Upper lobe of right lung (tissue), 1 donor: ENCODE results near the gene DOK6. TPM values are rescaled to one million over a fixed set of nuclear protein-coding genes. Genes with fewer than 3 reads are reported as not detected.
A peak's percentile ranks its signal among the peaks of the same experiment; 100 is the strongest.

Experiments
- ATAC-seq: fragments of 200-7000 bp; cut with Tn5 transposase; one replicate; pipeline ENCODE4 v1.9.1; 2020; ENCODE audit warnings: mild to moderate bottlenecking, moderate library complexity
- DNase-seq: peaks from one replicate; pipeline ENCODE4 v3.0.0-alpha.2; 2020
- H3K27ac ChIP-seq: fragments of 200-600 bp; one replicate; pipeline ENCODE4 v1.8.0; 2022
- H3K27me3 ChIP-seq: fragments of 200-600 bp; one replicate; pipeline ENCODE4 v1.8.0; 2022; ENCODE audit warnings: mild to moderate bottlenecking
- H3K36me3 ChIP-seq: fragments of 200-600 bp; one replicate; pipeline ENCODE4 v1.8.0; 2022
- H3K4me1 ChIP-seq: fragments of 200-600 bp; one replicate; pipeline ENCODE4 v1.8.0; 2022
- H3K4me3 ChIP-seq: fragments of 200-600 bp; one replicate; pipeline ENCODE4 v1.8.0; 2022; ENCODE audit warnings: mild to moderate bottlenecking
- H3K9me3 ChIP-seq: fragments of 200-600 bp; one replicate; pipeline ENCODE4 v1.8.0; 2022
- CTCF ChIP-seq: fragments of 200-600 bp; IDR thresholded peaks from one replicate; pipeline ENCODE4 v1.8.0; 2022; ENCODE audit warnings: antibody characterized with exemption
- intact Hi-C: fragments of 100-400 bp; cut with DNase I; formaldehyde crosslinking; loops from one replicate; pipeline ENCODE4 v1.11.0; 2022
- total RNA-seq: library from RNA; stranded (reverse); fragmentation: NEBNext Ultra II Directional; extraction: Animal tissue kit (Norgen Biotek cat#: 25700); gene quantifications from one replicate; pipeline ENCODE4 v1.2.1, GENCODE V29; 2021
- donor health status: DM: no; HTN: yes; CAD: no; lungs with severe emphysema.

The DOK6 gene
- total RNA-seq, 1 donor from 2014 or later, result 5.9 TPM

GRCh38 chr18:69401972-69402532 is 1.4 kb downstream of the DOK6 start:
- Histone ChIP-seq H3K4me3 (peak overlapping the region; percentile 53), H3K27me3 (peaks cover 16% of the 10 kb centered on the region), H3K9me3 (no peaks in the 10 kb centered on the region), H3K27ac (no peak overlapping the region), H3K4me1 (no peaks in the 10 kb centered on the region), H3K36me3 (no peaks in the 10 kb centered on the region)
- no peak for TF ChIP-seq CTCF
- ATAC-seq (peak; percentile 47), DNase-seq (no peak)
- intact Hi-C loops, result no loop called here

- TF ChIP-seq CTCF, result no peak
- Histone ChIP-seq H3K27me3 (peaks cover 16% of the 10 kb centered on the region), H3K36me3 (no peaks in the 10 kb centered on the region), H3K4me1 (no peaks in the 10 kb centered on the region), H3K4me3 (peak overlapping the region; percentile 53), H3K9me3 (no peaks in the 10 kb centered on the region), H3K27ac (no peak overlapping the region)
- ATAC-seq (no peak), DNase-seq (no peak)
- intact Hi-C loops, result no loop called here
Measured at GRCh38 chr18:69402533-69402989, 1.9 kb downstream of the DOK6 start.

GRCh38 chr18:69408522-69408921 is 7.8 kb downstream of the DOK6 start:
- intact Hi-C loops, result no loop called here
- Histone ChIP-seq H3K4me1 (no peaks in the 10 kb centered on the region), H3K9me3 (no peaks in the 10 kb centered on the region), H3K27me3 (no peaks in the 10 kb centered on the region), H3K36me3 (no peaks in the 10 kb centered on the region), H3K4me3 (no peak overlapping the region), H3K27ac (no peak overlapping the region)
- no peak for ATAC-seq
- DNase-seq, result no peak
- TF ChIP-seq CTCF, result no peak

- Histone ChIP-seq H3K27me3 (no peaks in the 10 kb centered on the region), H3K4me3 (no peak overlapping the region), H3K36me3 (no peaks in the 10 kb centered on the region), H3K9me3 (no peaks in the 10 kb centered on the region), H3K27ac (no peak overlapping the region), H3K4me1 (no peaks in the 10 kb centered on the region)
- DNase-seq (no peak), ATAC-seq (no peak)
- intact Hi-C loops, result no loop called here
- TF ChIP-seq CTCF, result no peak
Measured at GRCh38 chr18:69411199-69411598, 10.5 kb downstream of the DOK6 start.

- no peaks in the 10 kb centered on the region for H3K9me3 ChIP-seq
- no peak for TF ChIP-seq CTCF
- intact Hi-C loops, result no loop called here
Measured at GRCh38 chr18:69414184-69414583, 13.5 kb downstream of the DOK6 start.

GRCh38 chr18:69432847-69433246 is 32.2 kb downstream of the DOK6 start:
- DNase-seq (no peak), ATAC-seq (no peak)
- intact Hi-C loops, result no loop called here
- Histone ChIP-seq H3K4me3 (no peak overlapping the region), H3K36me3 (no peaks in the 10 kb centered on the region), H3K4me1 (no peaks in the 10 kb centered on the region), H3K27me3 (no peaks in the 10 kb centered on the region), H3K27ac (no peak overlapping the region), H3K9me3 (no peaks in the 10 kb centered on the region)
- TF ChIP-seq CTCF, result no peak

More at GRCh38 chr18:69414184-69414583, 13.5 kb downstream of the DOK6 start:
- ATAC-seq (no peak), DNase-seq (no peak)
- H3K4me3 ChIP-seq, result no peak overlapping the region
- no peaks in the 10 kb centered on the region for H3K4me1 ChIP-seq
- no peak overlapping the region for H3K27ac ChIP-seq
- no peaks in the 10 kb centered on the region for H3K27me3 ChIP-seq
- no peaks in the 10 kb centered on the region for H3K36me3 ChIP-seq
